ENCODE measurements around the gene FAM174C. TPM values are rescaled to one million over a fixed set of nuclear protein-coding genes. Genes with fewer than 3 reads are reported as not detected.

Gene FAM174C
- total and polyA plus RNA-seq, 10 of the 15 experiments (the other 5 are each of a cell fraction or from before 2014, with no cell fraction given): 0.89 to 94.6 (median 43.6) TPM

- TF ChIP-seq CTCF (IDR thresholded peaks at IDR 0.05 in 2 of 3, conservative IDR thresholded peaks at IDR 0.05 in 1 of 3; ENCODE audit: control insufficient read depth in 2 of 3, extremely low read depth in 1 of 3, insufficient read depth in 1 of 3, low read depth in 3 of 3, low read length in 3 of 3) (no peak), POLR2A (IDR thresholded peaks at IDR 0.05; ENCODE audit: low read depth, low read length) (no peak), ZBTB11 (CRISPR knock-in tag; IDR thresholded peaks at IDR 0.05) (no peak), HSF1 (IDR thresholded peaks at IDR 0.05; ENCODE audit: low read depth, low read length) (no peak), PAX5 (IDR thresholded peaks at IDR 0.05; ENCODE audit: borderline replicate concordance, low read depth, low read length) (no peak), MYB (IDR thresholded peaks at IDR 0.05; ENCODE audit: borderline replicate concordance, low read depth, low read length) (no peak), IKZF1 (conservative IDR thresholded peaks at IDR 0.05) (no peak), KDM1A (IDR thresholded peaks at IDR 0.05; ENCODE audit: borderline replicate concordance) (no peak), SP1 (IDR thresholded peaks at IDR 0.05; ENCODE audit: low read depth, low read length) (no peak), ATF7 (IDR thresholded peaks at IDR 0.05; ENCODE audit: low read depth) (no peak)
These were observed 20.7 kb downstream of the FAM174C start (continued) for GRCh38 chr19:1296078-1296477.

Measured in GM12878 (cell line).